Inferior parietal cortex (tissue), 1 donor: ENCODE data around the gene GPR26.

Experiments
- DNase-seq: peaks from one replicate; pipeline ENCODE4 v3.0.0-alpha.2; 2016; ENCODE audit errors: extremely low spot score

GPR26 gene

GRCh38 chr10:123666318-123667236 is at the start of gene GPR26:
TSS of gene GPR26 (plus strand) at chr10:123666355. CDS start at chr10:123666408, 53 bp downstream.
- DNase-seq, result no peak

GRCh38 chr10:123618224-123618623 is 47.9 kb upstream of the GPR26 start:
- DNase-seq, result no peak

- no peak for DNase-seq
These were observed 46.9 kb upstream of the GPR26 start for GRCh38 chr10:123619067-123619855.

- DNase-seq, result no peak
These were observed 45.5 kb upstream of the GPR26 start for GRCh38 chr10:123620621-123621020.

GRCh38 chr10:123621492-123621891 is 44.7 kb upstream of the GPR26 start:
- no peak for DNase-seq

- DNase-seq, result no peak
These were observed 44.2 kb upstream of the GPR26 start for GRCh38 chr10:123621916-123622315.

- DNase-seq, result no peak
These were observed 43.8 kb upstream of the GPR26 start for GRCh38 chr10:123622381-123622780.

- no peak for DNase-seq
These were observed 42.1 kb upstream of the GPR26 start for GRCh38 chr10:123624086-123624485.

- DNase-seq, result no peak
These were observed 33.0 kb upstream of the GPR26 start for GRCh38 chr10:123633106-123633505.

- DNase-seq, result no peak
These were observed 32.5 kb upstream of the GPR26 start for GRCh38 chr10:123633636-123634035.

GRCh38 chr10:123634221-123634620 is 31.9 kb upstream of the GPR26 start:
- no peak for DNase-seq

- DNase-seq, result no peak
These were observed 31.0 kb upstream of the GPR26 start for GRCh38 chr10:123635131-123635530.

- no peak for DNase-seq
These were observed 30.4 kb upstream of the GPR26 start for GRCh38 chr10:123635745-123636144.

- no peak for DNase-seq
These were observed 29.4 kb upstream of the GPR26 start for GRCh38 chr10:123636598-123637325.

- no peak for DNase-seq
These were observed 28.8 kb upstream of the GPR26 start for GRCh38 chr10:123637326-123637880.

GRCh38 chr10:123639131-123639530 is 27.0 kb upstream of the GPR26 start:
- DNase-seq, result no peak

- DNase-seq, result no peak
These were observed 26.1 kb upstream of the GPR26 start for GRCh38 chr10:123640016-123640535.

- no peak for DNase-seq
These were observed 23.9 kb upstream of the GPR26 start for GRCh38 chr10:123642293-123642692.

- no peak for DNase-seq
These were observed 23.5 kb upstream of the GPR26 start for GRCh38 chr10:123642697-123643096.

GRCh38 chr10:123643315-123643714 is 22.8 kb upstream of the GPR26 start:
- no peak for DNase-seq

GRCh38 chr10:123645016-123645415 is 21.1 kb upstream of the GPR26 start:
- DNase-seq, result no peak

GRCh38 chr10:123645615-123646014 is 20.5 kb upstream of the GPR26 start:
- no peak for DNase-seq
